NCI-H2029 treated with DMSO at 0.1 percent for 48 hours (cell line): Measurements from ENCODE around the gene DNMBP.
"Not testable (repeated sequence)": the region's sequence is repeated elsewhere in the genome, so short reads cannot be mapped to it uniquely, and the experiment has no call there.

Experiments
- DNase-seq: peaks from one replicate; lab custom pipeline; 2025; lab: John Stamatoyannopoulos, UW

Gene DNMBP

DNA sequence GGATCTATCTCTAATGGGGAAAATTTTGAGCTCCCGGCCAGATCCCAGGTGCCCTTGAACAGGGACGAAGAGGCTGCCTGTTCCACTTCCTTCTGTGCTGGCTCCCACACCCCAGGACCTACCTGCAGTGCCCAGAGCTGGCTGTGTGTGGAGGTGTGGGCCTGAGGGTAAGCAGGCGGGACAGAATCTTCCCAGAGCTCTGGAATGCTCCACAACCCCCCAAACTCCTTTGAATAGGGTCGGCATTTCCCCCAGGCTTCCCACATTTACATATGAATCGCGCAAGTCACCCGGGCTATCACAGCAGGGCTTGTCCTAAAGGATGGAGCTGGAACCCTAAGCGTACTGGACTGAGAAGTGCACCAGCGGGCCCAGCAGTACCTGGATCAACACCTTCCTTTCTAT, 95.9 kb downstream of the DNMBP start:
- DNase-seq: no peak

DNA sequence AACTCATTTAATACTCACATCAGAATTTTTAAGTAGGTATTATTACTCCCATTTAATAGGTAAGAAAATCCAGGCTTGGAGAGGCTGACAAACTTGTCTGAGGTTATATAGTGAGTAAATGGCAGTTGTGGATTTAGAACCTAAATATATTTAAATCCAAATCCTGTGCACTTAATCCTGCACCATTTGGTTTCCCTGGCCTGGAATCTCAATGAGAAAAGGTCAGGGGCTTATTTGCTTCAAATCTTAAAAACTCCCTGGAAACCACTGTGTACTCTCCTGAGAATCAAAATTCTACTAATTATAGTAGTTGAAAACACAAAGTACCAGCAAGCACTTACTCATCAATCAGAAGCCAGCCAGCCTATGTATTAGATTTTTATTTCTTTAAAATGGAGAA, 97.7 kb downstream of the DNMBP start:
- no peak for DNase-seq

DNA sequence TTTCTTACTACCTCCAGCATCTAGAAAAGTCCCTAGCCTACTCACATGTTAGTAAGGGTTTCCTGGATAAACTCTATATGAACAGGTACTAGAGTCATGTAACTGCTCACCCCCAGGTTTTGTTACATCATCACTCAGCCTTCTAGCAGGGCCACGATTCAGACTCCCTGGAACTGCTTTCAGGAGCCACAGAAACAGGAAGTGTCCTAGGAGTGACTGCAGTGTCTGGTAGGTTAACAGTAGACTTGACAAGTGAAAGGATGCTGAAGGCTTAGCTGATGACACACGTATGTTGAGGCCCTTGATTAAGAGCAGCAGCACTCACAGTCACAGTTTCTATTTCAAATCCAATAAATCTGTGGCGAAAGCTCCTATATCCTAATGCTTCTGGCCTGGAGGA, 101.2 kb downstream of the DNMBP start:
- DNase-seq: no peak

DNA sequence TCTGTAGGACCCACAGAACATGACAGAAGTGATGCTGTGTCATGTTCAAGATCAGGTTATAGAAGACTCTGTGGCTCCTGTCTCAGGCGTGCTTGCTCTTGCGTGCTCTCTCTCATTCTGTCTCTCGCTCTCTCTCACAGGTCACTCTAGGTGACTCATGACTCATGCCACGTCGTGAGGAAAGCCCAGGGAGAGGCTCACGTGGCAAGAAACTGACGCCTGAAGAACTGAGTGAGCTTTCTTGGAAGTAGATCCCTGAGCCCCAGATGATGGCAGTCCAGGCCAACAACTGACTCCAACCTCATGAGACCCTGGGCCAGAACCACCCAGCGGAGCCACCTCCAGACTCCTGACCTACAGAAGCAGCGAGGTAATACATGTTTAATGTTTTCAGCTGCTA, 103.3 kb downstream of the DNMBP start:
- no peak for DNase-seq

DNA sequence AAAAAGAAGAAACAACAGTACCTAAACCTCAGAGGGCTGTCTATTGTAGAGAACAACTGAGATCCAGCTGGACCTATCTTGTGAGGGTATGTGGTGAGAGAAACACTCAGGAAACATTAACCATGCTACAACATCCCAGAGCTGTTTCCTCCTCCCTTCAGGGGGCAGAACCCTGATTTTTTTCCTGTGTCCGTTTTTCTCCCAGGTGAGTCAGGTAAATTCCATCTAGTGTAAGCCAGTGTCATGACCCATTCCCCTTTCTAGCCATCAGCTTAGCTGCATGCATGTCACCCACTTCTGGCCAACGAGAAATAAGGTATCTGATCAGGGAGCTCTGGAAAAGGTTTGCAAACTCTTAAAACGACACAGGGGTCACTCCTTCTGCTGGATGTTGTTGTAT, 103.8 kb downstream of the DNMBP start:
- DNase-seq: no peak

DNA sequence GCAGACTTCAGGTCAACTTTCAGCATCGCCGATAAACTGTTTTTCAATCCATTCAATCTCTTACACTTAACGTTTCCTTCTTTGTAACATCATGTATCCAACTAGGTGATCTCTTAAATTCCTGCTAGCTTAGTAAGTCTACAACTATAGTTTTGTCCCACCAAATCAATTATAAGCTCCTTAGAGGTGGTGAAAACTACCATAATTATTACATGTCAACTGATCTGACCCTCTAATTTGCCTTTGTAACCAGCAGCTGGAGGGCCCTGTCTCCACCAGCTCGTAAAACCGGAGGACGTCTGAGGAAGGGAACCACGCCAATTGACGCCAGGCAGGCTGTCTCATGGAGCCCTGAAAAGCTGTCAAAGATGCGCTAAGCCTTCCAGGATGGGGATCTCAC, 113.9 kb downstream of the DNMBP start:
- no peak for DNase-seq

DNA sequence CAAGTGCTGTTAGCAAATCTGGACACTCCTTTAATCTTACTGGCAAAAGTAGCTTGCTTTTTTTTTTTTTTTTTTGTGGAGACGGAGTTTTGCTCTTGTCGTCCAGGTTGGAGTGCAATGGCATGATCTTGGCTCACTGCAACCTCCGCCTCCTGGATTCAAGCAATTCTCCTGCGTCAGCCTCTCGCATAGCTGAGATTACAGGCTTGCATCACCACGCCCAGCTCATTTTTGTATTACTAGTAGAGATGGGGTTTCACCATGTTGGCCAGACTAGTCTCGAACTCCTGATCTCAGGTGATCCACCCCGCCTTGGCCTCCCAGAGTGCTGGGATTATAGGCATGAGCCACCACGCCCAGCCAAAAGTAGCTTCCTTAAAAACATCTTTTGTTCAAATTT, 114.7 kb downstream of the DNMBP start:
- DNase-seq: not testable (repeated sequence)

DNA sequence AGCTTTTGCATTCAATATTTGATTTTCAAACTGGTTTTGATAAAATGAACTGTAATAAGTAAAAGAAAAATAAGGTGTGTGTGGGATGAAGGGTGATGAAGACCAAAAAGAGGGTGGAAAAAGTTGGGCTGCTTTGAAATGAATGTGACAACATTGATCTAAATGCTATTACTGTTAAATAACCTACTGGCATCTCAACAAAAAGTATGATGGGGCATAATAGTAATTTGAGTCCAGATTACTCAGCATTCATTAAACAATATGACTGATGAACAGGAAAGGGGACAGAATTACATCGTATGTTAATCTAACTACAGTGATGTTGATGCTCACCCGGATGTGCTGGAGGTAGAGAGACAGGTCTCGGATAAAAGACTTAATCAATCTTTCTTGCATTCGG, 115.1 kb downstream of the DNMBP start:
- no peak for DNase-seq

DNA sequence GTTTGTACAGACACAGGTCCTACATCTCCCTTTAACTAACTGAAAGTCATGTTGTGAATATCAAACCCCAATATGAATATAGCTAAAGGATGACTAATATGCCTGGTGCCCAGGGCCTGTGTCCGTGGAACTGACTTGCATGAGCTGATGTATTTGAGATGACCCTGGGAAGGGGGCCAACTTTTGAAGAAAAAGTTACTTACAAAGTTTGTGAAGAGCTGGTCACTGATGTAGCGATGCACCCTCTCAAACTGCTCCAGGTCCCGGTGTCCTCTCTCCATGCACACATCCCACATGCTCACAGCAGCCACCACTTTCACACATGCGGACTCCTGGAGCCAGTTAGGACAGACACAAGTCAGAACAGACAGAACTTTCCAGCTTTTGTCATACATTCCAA, 121.1 kb downstream of the DNMBP start:
- no peak for DNase-seq

DNA sequence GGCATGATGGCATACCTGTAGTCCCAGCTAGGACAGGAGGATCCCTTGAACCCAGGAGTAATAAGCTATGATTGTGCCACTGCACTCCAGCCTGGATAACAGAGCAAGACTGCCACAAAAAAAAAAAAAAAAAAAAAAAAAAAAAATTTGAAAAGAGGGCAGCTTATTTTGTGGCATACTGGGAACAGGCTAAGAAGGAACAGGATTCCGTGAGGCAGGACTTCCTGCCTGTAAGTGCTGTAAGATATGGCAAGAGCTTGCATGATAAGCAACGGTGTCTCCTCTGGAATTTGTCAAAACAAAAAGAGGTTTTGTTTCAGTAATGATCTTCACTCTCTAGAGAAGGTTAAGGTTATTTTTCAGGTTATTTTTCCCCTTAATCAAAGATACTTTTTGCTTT, 126.2 kb downstream of the DNMBP start:
- DNase-seq: no peak

DNA sequence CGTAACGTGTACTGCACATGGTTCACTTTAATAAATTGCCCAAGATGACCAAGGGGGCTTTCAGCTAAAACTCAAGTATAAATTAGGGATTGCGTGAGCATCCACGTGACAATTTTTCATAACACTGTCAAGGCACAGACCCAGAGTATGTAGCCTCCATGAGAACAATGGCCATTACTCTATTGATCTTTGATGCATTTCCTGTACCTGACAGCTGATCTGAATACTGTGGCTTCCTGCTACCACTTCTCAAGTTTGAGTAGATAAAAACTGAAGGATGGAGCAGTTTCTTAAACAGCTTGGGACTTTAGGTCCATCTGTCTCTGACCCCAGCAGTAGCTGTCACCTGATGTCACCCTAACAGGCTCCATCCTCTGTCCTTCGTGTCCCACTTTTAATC, 128.4 kb downstream of the DNMBP start:
- DNase-seq: no peak

DNA sequence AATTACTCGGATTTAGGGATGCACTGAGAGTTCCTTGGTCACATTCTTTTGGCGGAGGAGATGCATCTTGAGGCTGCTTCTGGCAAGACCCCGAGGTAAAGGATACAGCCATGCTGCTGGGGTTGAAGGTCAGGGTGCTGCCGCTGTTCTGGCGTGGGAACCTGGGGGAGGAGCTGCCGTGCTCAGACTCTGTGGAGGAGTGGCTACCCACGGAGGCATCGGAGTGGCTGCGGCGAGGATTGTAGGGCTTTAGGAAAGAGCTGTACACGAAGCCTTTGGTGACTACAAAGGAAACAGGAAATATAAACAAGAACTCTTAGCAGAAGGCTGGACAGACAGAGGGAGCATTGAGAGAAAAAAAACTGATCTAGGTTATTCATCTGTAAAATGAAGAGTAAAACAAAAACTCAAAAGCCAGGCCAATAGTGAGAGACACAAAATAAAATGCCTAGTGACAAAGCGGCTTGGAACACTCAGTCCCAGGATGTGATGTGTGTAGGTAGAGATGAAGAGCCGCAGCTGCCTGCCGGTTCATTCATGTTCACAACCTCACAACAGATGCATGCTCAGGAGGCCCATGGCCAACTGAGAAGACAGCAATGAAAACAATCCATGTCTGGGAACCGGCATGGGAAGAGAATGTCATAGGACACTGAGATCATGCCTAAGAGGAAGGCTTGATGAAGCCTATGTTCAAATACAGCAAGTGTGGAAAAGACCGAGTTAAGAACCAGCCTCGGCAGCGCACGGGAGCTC, 129.5 kb downstream of the DNMBP start:
- no peak for DNase-seq

DNA sequence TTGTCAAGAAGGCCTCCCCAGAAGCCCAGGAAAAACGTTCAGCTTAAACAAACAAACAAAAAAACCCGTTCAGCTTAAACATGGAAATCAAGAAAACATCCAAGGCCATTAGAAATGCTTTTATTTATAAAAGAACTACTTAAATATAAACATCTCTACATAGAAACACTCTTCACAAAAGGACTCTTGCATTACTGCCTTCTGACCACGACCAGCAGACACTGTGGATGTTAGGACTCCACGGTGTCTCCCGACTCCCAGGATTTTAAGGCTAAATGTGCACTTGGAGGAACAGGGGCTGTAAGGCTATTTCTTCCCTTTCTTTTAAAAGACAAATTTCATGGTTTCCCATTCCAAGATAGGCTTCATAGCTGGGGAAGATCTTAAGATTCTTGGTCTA, 134.3 kb downstream of the DNMBP start:
- DNase-seq: no peak

DNA sequence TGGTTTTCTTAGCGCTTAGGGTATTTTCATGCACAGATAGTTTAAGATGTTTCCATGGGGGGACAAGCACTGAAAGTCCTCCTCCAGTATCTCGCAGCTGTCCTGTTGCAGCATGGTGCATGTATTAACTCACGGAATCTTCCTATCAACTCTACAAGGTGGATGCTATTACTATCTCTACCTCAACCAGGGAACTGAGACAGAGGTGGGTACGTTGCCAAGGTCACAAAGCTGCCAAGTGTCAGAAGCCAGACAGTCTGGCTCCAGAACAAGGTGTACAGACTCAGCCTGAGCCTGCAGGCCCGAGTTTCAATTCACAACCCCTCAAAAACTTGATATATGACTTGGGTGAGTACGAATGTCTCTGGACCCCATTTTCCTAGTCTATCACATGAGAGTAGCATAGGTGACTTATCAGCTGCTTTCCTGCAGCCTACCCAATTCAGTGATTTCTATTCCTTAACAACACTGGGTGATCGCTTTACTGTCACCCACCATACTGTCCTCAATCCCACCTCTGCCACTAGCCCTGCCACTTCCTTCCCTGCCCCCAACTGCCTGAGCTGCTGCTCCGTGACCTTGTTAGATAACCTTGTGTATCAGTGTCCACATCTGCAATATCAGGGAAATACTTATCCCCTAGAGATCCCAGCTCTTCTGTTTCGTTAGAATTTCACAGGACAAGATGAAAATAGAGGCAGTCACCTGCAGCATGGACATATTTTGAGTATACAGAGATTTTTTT, 135.2 kb downstream of the DNMBP start:
- no peak for DNase-seq

DNA sequence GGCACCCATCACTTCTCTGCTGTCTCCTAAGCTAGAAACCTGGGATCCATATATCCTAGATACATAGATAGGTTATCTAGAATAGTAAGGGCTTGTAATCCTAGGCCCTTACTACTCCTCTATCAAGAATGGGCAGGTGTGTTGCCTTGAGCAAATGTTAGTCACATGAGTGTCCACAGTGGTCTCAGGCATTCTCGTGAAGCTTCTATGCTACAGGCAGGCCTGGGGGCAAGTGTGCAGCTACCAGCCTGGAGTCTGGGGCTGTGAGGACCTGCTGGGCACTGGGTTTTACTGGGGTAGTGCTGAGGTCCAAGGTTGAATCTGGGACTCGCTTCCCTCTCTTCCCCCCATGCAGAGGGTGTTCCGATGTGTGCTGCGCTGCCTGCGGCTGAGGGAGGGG, 135.9 kb downstream of the DNMBP start:
- no peak for DNase-seq

DNA sequence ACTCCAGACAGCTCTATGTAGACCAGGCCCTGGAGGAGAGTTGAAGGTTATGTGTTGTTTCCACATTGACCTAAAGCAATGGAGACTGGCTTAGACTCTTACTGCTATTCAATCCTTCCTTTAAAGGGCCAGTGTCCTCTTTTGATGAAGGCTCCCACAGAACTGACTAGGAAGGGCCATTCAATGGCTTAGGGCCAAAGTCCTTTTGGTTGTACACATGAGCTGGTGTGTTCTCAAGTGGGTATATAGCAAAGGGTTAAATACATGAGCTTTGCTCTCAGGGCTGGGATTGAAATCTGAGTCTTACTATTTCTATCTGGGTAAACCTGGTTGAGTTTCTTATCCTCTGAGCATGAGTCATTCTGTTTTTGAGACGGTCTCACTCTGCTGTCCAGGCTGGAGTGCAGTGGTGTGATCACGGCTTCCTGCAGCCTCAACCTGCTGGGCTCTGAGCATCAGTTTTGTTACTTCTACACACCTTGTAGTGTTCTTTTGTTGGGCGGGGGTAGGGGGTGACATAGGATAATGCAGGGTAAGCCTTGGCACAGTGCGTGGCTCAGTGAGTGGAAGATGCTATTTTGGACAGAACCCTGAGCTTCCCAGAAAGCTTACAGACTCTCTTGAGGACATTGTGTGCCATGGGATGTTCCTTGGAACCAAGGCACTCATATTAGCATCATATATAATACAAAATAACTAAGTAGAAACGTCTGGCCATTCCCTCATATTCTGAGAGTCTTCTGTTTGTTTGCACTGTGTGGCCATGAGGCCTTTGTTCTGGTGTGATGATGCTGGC, 137.2 kb downstream of the DNMBP start:
- DNase-seq: no peak

DNA sequence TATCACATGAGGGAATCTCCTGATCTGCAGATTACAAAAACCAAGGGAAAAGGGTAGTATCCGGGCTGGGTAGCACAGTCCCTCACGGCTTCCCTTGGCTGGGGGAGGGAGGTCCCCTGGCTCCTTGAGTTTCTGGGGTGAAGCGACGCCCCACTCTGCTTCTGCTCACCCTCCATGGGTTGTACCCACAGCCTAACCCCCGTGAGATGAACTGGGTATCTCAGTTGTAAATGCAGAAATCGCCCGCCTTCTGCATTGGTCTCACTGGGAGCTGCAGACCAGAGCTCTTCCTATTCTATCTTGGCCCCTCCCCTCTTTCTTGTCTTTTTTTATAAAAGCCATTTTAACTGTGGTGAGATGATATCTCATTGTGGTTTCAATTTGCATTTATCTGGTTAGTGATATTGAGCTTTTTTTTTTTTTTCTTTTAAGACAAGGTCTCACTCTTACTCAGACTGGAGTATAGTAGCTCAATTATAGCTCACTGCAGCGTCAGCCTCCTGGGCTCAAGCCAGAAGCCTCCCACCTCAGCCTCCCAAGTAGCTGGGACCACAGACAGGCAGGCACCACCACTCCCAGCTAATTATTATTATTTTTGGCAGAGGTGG, 139.5 kb downstream of the DNMBP start:
- no peak for DNase-seq

DNA sequence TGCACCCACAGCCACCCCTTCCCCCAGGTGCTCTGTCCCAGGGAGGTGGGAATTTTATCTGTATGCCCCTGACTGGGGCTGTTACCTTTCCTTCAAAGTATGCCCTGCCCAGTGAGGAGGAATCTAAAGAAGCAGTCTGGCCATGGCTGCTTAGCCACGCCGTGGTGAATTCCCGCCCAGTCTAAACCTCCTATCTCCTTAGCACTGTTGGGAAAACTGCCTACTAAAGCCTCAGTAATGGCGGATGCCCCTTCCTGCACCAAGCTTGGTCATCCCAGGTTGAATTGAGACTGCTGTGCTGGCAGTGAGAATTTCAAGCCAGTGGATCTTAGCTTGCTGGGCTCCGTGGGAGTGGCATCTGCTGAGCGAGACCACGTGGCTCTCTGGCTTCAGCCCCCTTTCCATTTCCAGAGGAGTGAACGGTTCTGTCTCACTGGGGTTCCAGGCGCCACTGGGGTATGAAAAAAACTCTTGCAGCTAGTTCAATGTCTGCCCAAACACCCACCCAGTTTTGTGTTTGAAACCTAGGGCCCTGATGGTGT, 140.1 kb downstream of the DNMBP start:
- no peak for DNase-seq

DNA sequence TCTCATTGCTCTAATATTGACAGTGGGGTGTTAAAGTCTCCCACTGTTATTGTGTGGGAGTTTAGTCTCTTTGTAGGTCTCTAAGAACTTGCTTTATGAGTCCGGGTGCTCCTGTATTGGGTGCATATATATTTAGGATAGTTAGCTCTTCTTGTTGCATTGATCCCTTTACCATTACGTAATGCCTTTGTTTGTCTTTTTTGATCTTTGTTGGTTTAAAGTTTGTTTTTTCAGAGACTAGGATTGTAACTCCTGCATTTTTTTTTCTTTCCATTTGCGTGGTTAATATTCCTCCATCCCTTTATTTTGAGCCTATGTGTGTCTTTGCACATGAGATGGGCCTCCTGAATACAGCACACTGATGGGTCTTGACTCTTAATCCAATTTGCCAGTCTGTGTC, 142.5 kb downstream of the DNMBP start:
- DNase-seq: not testable (repeated sequence)

DNA sequence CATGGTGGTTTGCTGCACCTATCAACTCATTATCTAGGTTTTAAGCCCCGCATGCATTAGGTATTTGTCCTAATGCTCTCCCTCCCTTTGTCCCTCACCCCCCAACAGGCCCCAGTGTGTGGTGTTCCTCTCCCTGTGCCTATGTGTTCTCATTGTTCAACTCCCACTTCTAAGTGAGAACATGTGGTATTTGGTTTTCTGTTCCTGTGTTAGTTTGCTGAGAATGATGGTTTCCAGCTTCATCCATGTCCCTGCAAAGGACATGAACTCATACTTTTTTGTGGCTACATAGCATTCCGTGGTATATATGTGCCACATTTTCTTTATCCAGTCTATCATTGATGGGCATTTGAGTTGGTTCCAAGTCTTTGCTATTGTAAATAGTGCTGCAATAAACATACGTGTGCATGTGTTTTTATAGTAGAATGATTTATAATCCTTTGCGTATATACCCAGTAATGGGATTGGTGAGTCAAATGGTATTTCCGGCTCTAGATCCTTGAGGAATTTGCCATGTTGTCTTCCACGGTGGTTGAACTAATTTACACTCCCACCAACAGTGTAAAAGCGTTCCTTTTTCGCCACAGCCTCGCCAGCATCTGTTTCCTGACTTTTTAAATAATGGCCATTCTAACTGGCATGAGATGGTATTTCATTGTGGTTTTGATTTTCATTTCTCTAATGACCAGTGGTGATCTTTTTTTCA, 146.1 kb downstream of the DNMBP start:
- not testable (repeated sequence) for DNase-seq

DNA sequence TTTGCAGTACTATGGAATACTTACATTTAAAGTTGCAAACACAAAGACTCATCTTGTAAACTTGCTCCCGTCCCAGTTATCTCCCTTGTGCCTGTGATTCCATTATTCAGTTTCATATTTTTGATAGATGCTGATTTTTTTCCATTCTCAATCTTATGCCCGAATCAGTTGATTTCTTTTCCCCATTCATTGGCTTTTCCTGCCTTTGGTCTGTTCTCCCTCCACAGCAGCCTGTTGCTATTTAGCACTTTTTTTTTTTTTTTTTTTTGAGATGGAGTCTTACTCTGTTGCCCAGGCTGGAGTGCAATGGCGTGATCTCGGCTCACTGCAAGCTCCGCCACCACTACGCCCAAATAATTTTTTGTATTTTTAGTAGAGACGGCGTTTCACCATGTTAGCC, 149.3 kb downstream of the DNMBP start:
- DNase-seq: no peak

DNA sequence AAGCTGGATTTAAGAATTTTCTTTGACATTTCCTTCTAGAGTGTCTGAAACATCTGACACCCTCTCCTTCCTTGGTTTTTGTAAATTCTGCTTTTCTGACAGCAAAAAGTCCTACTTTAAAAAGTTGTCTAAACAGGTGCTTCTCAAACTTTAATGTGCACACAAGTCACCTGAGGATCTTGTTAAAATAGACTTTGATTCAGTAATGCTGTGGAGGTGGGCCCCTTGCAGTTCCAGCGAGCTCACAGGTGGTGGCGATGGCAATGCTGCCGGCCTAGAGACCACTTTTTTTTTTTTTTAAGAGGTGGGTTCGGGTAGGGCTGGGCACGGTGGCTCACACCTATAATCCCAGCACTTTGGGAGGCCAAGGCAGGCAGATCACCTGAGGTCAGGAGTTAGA, 150.2 kb downstream of the DNMBP start:
- DNase-seq: no peak
